Cardiac fibroblast (primary cell): ENCODE measurements around the gene PCA3.

Experiments
- DNase-seq, 2 donors: peaks; one replicate each; pipeline versions ENCODE4 v3.0.0 to v3.0.0-alpha.2; 2010; ENCODE audit warnings: low read depth in 2 of 2
- H3K4me3 ChIP-seq, 2 donors: replicated peaks in 1 of 2; 1 replicate in 1 of 2; 2 replicates in 1 of 2; pipeline ENCODE4 v1.5.1; 2011; ENCODE audit warnings: low read depth in 2 of 2, low read length in 2 of 2, mild to moderate bottlenecking in 2 of 2, moderate library complexity in 1 of 2
- CTCF ChIP-seq: IDR thresholded peaks from one replicate; pipeline ENCODE4 v1.5.1; 2011; ENCODE audit warnings: low read depth, mild to moderate bottlenecking, low read length, inconsistent platforms

Gene PCA3

GRCh38 chr9:76828447-76828846 lies 64.2 kb downstream of the PCA3 start:
- peak in 1 of 2 donors; percentile 15 for DNase-seq
- H3K4me3 ChIP-seq: no peak overlapping the region
- no peak for TF ChIP-seq CTCF

GRCh38 chr9:76835571-76836283 lies 71.5 kb downstream of the PCA3 start:
- no peak for TF ChIP-seq CTCF
- peak; percentile 91 to 92 for DNase-seq

More at GRCh38 chr9:76835571-76836283, 71.5 kb downstream of the PCA3 start:
- H3K4me3 ChIP-seq: no peak overlapping the region
